Activated CD4-positive, alpha-beta memory T cell treated with anti-CD3 and anti-CD28 coated beads, Interleukin-2, amount 10 ng/mL, durations not matched to agents 7 days and 5 days (primary cell): Measurements from ENCODE around the gene GZF1. TPM values are rescaled to one million over a fixed set of nuclear protein-coding genes. Genes with fewer than 3 reads are reported as not detected.
A peak's percentile ranks its signal among the peaks of the same experiment; 100 is the strongest.

Experiments
- CTCF ChIA-PET: fragments of 350-600 bp; sonication (Branson Sonifier 250); formaldehyde crosslinking; loops from one replicate; lab custom pipeline; 2021; ENCODE audit warnings: antibody characterized with exemption, inconsistent platforms; lab: Charles Lee
- POLR2A ChIA-PET: fragments of 350-600 bp; sonication (Branson Sonifier 250); formaldehyde crosslinking; loops from one replicate; lab custom pipeline; 2021; ENCODE audit warnings: antibody characterized with exemption; lab: Charles Lee
- DNase-seq: peaks from one replicate; pipeline ENCODE4 v3.0.0-alpha.2; 2020
- H3K27ac Mint-ChIP-seq: one replicate; pipeline ENCODE4 v1.8.0; 2021; ENCODE audit warnings: mild to moderate bottlenecking, mixed read lengths
- H3K27me3 Mint-ChIP-seq: one replicate; pipeline ENCODE4 v1.8.0; 2021; ENCODE audit warnings: mixed read lengths
- H3K36me3 Mint-ChIP-seq: one replicate; pipeline ENCODE4 v1.8.0; 2021; ENCODE audit warnings: low read depth, mixed read lengths
- H3K4me1 Mint-ChIP-seq: one replicate; pipeline ENCODE4 v1.8.0; 2021; ENCODE audit warnings: mixed read lengths
- H3K4me3 Mint-ChIP-seq: one replicate; pipeline ENCODE4 v1.8.0; 2021; ENCODE audit warnings: mild to moderate bottlenecking, mixed read lengths
- H3K9me3 Mint-ChIP-seq: one replicate; pipeline ENCODE4 v1.8.0; 2021; ENCODE audit warnings: mixed read lengths
- total RNA-seq, 2 experiments: library from RNA; stranded (reverse); gene quantifications; one replicate each; pipeline ENCODE4 v1.2.3, GENCODE V29; 2021

Gene GZF1
- total RNA-seq, 2 experiments from 2014 or later, result 13.5 to 14.3 TPM

DNA sequence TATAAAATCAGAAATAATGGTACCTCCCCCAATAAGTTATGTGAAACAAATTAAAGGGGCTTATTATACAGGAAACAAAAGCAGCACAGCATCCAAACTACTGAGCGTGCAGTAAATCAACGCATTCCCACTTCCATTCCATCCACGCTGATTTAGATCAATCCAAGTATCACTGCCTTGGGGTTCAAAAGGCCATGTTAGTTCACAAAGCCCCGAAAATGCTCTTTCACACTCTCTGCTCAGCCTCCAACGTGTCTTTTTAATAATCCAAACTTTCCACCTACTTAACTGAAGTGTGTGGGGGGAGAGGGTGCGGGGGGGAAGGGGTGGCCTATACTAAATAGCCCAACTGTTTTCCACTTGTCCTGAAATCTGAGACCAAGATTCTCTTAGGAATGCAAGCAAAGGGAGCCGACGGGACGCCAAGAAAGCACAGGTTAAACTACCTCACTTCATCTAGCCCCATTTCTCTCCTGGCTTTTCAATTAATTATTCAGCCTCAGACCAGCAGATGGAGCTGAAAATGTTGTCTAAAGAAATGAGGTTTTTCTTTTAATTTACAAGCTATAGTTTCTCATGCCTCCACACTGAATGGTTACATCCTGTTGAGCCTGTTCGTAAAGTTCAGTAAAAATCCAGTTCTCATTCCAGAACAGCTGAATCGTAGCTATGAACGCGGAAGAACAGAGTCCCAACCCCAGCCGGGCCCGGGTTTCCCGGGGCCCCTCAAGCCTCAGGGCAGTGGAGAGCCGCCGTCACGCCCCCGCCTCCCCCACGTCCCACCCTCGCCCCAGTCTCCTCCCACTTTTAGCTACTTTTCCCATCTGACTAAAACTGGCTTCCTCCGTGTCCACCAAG is 12.4 kb upstream of the GZF1 start:
- ChIA-PET POLR2A (interaction anchor here (0.7 to 4.7 kb wide), 22 partner anchors 9 to 678 kb away, joined by 3 to 122 read pairs (median 4); partner anchors contain the start of genes GZF1 and NAPB), CTCF (interaction anchor here (0.8 to 3.3 kb wide), 21 partner anchors 9 to 1582 kb away, joined by 3 to 79 read pairs (median 6); partner anchors contain the start of genes CD93, GZF1 and NAPB)
- peak; percentile 77 for DNase-seq
- peak overlapping the region; percentile 86 for H3K4me3 Mint-ChIP-seq
- H3K4me1 Mint-ChIP-seq, result peaks cover 35% of the 10 kb centered on the region
- H3K27ac Mint-ChIP-seq, result peak overlapping the region; percentile 100
- no peaks in the 10 kb centered on the region for H3K27me3 Mint-ChIP-seq
- H3K36me3 Mint-ChIP-seq, result peaks cover 14% of the 10 kb centered on the region
- no peaks in the 10 kb centered on the region for H3K9me3 Mint-ChIP-seq

- DNase-seq, result peak; percentile 96
- CTCF ChIA-PET, result interaction anchor here (0.8 to 3.3 kb wide), 22 partner anchors 9 to 1581 kb away, joined by 3 to 79 read pairs (median 5); partner anchors contain the start of genes CD93, GZF1 and NAPB
- POLR2A ChIA-PET, result interaction anchor here (0.7 to 4.7 kb wide), 22 partner anchors 9 to 677 kb away, joined by 3 to 122 read pairs (median 4); partner anchors contain the start of genes GZF1 and NAPB
- H3K27me3 Mint-ChIP-seq, result no peaks in the 10 kb centered on the region
- no peaks in the 10 kb centered on the region for H3K9me3 Mint-ChIP-seq
- peaks cover 19% of the 10 kb centered on the region for H3K36me3 Mint-ChIP-seq
- H3K4me3 Mint-ChIP-seq, result peak within 1 kb of the TSS; percentile 86
- H3K4me1 Mint-ChIP-seq, result peaks cover 35% of the 10 kb centered on the region
- H3K27ac Mint-ChIP-seq, result peak within 1 kb of the TSS; percentile 100
These were observed 11.6 kb upstream of the GZF1 start, which contains the start of gene NXT1 for GRCh38 chr20:23350196-23350903. Gene NXT1, plus strand, starts transcription at chr20:23350791. Its CDS starts 3,251 bp downstream, at chr20:23354042.

DNA sequence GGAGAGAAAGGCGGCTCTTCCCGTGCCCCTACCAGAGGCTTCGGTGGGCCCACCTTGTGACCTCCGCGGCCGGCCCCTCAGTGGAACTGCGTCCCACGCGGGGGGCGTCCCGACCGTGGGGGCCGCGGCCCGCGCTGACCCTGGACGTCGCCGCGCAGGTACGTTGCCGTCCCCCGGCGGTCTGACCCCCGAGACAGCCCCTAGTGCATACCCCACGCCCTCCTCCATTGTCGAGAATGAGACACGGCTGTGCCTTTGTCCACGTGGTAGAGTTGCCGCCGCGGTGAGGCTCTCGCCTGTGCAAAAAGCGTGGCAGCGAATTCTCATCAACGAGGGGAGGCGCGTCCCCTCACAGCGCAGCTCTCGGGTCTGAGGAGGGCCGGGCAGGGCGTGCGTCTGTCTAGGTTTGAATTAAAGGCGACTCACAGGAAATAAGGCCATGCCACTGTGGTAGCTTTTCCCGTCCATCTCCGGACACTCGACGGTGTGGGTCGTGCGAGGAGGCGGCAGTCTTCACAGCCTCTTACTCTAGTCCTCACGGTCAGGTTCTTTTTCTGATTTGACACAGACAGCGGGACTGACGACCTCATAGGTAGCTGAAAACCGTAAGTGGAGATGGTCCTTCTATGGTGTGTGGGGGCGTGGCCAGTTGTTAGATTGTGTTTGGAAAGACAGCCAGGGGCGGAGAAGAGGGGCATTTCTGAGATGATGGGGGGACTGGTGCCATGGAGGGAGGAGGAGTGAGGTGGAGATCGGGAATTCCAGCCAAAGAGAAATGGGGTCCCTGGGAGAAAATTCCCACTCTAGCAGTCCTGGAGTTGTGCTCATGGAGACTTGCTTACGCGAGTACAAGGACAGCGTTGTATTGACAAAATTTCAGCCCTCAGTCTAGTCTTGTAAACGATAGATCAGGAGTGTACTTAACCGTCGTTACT is 10.8 kb upstream of the GZF1 start:
- ChIA-PET POLR2A (interaction anchor here (0.8 to 4.7 kb wide), 13 partner anchors 9 to 661 kb away, joined by 3 to 122 read pairs (median 5); partner anchors contain the start of genes GZF1 and NAPB), CTCF (interaction anchor here (0.9 to 3.3 kb wide), 7 partner anchors 9 to 256 kb away, joined by 3 to 79 read pairs (median 14); partner anchors contain the start of genes GZF1 and NAPB)
- H3K27me3 Mint-ChIP-seq, result no peaks in the 10 kb centered on the region
- H3K27ac Mint-ChIP-seq, result peak overlapping the region; percentile 85
- H3K4me3 Mint-ChIP-seq, result peak overlapping the region; percentile 86
- H3K4me1 Mint-ChIP-seq, result peaks cover 40% of the 10 kb centered on the region
- H3K9me3 Mint-ChIP-seq, result no peaks in the 10 kb centered on the region
- DNase-seq, result peak; percentile 68
- peaks cover 27% of the 10 kb centered on the region for H3K36me3 Mint-ChIP-seq

- H3K4me1 Mint-ChIP-seq, result peaks cover 49% of the 10 kb centered on the region
- peaks cover 31% of the 10 kb centered on the region for H3K36me3 Mint-ChIP-seq
These were observed 5.8 kb upstream of the GZF1 start for GRCh38 chr20:23356203-23356602.

GRCh38 chr20:23357767-23358562 is 4.0 kb upstream of the GZF1 start:
- Mint-ChIP-seq H3K27me3 (no peaks in the 10 kb centered on the region), H3K27ac (peak overlapping the region; percentile 94), H3K36me3 (peaks cover 29% of the 10 kb centered on the region), H3K4me1 (peaks cover 43% of the 10 kb centered on the region), H3K9me3 (no peaks in the 10 kb centered on the region), H3K4me3 (peak overlapping the region; percentile 93)
- CTCF ChIA-PET, result interaction anchor here (0.6 to 4.7 kb wide), 6 partner anchors 8 to 89 kb away, joined by 3 to 54 read pairs (median 6); partner anchors contain the start of genes NAPB and NXT1
- peak; percentile 100 for DNase-seq
- POLR2A ChIA-PET, result interaction anchor here (0.6 to 5.6 kb wide), 7 partner anchors 7 to 61 kb away, joined by 3 to 82 read pairs (median 4); partner anchors contain the start of genes NAPB and NXT1

More at GRCh38 chr20:23356203-23356602, 5.8 kb upstream of the GZF1 start:
- Mint-ChIP-seq H3K27me3 (no peaks in the 10 kb centered on the region), H3K9me3 (no peaks in the 10 kb centered on the region), H3K27ac (peak overlapping the region; percentile 44), H3K4me3 (no peak overlapping the region)
- ChIA-PET POLR2A (interaction anchor here (2.0 to 3.5 kb wide), 2 partner anchors 63 to 65 kb away, joined by 4 to 42 read pairs; partner anchors contain the start of gene NAPB), CTCF (interaction anchor here (3.6 kb wide), 1 partner anchor 65 kb away, joined by 27 read pairs; the partner anchor contains the start of gene NAPB)
- no peak for DNase-seq

GRCh38 chr20:23358563-23358906 is 3.4 kb upstream of the GZF1 start:
- ChIA-PET POLR2A (interaction anchor here (1.1 to 5.6 kb wide), 5 partner anchors 8 to 61 kb away, joined by 3 to 82 read pairs (median 7); partner anchors contain the start of genes NAPB and NXT1), CTCF (interaction anchor here (1.6 to 4.7 kb wide), 4 partner anchors 8 to 89 kb away, joined by 5 to 54 read pairs (median 17); partner anchors contain the start of genes NAPB and NXT1)
- no peaks in the 10 kb centered on the region for H3K9me3 Mint-ChIP-seq
- H3K36me3 Mint-ChIP-seq, result peaks cover 34% of the 10 kb centered on the region
- no peak for DNase-seq
- H3K27ac Mint-ChIP-seq, result peak overlapping the region; percentile 79
- H3K4me3 Mint-ChIP-seq, result peak overlapping the region; percentile 59
- H3K27me3 Mint-ChIP-seq, result no peaks in the 10 kb centered on the region
- H3K4me1 Mint-ChIP-seq, result peaks cover 47% of the 10 kb centered on the region

GRCh38 chr20:23358923-23359593 is 2.9 kb upstream of the GZF1 start:
- no peak overlapping the region for H3K27ac Mint-ChIP-seq
- no peaks in the 10 kb centered on the region for H3K27me3 Mint-ChIP-seq
- ChIA-PET POLR2A (interaction anchor here (1.1 to 5.6 kb wide), 4 partner anchors 9 to 60 kb away, joined by 3 to 82 read pairs (median 23); partner anchors contain the start of genes NAPB and NXT1), CTCF (interaction anchor here (1.6 to 4.7 kb wide), 3 partner anchors 9 to 62 kb away, joined by 7 to 54 read pairs (median 27); partner anchors contain the start of genes NAPB and NXT1)
- H3K4me1 Mint-ChIP-seq, result peaks cover 50% of the 10 kb centered on the region
- DNase-seq, result no peak
- no peak overlapping the region for H3K4me3 Mint-ChIP-seq
- no peaks in the 10 kb centered on the region for H3K9me3 Mint-ChIP-seq
- peaks cover 30% of the 10 kb centered on the region for H3K36me3 Mint-ChIP-seq

- no peak for DNase-seq
- ChIA-PET CTCF (interaction anchor here (4.7 kb wide), 1 partner anchor 10 kb away, joined by 54 read pairs; the partner anchor contains the start of gene NXT1), POLR2A (interaction anchor here (1.2 to 5.6 kb wide), 6 partner anchors 8 to 62 kb away, joined by 3 to 82 read pairs (median 6); partner anchors contain the start of genes NAPB and NXT1)
- peak overlapping the region; percentile 86 for H3K27ac Mint-ChIP-seq
- H3K9me3 Mint-ChIP-seq, result no peaks in the 10 kb centered on the region
- peaks cover 34% of the 10 kb centered on the region for H3K36me3 Mint-ChIP-seq
- H3K4me1 Mint-ChIP-seq, result peaks cover 61% of the 10 kb centered on the region
- peak overlapping the region; percentile 79 for H3K4me3 Mint-ChIP-seq
- H3K27me3 Mint-ChIP-seq, result no peaks in the 10 kb centered on the region
These were observed 1.5 kb upstream of the GZF1 start for GRCh38 chr20:23360531-23360930.

DNA sequence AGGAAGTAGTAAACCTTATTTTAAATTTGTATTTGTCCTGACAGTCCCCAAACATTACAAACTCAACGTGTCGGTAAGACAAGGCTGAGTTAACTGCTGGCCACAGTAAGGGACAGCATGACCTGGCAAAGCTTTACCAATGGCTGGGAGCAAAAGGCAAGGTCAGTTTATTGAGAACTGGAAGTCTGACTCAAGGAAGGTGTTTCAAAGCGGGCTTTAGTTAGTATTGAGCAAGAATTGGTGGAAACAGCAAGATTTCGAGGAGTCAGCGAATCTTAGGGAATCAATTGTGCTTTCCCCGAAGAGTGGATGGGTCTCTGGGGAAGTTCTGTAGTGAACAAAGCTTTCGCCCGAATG is 885 bp upstream of the GZF1 start:
- peaks cover 31% of the 10 kb centered on the region for H3K36me3 Mint-ChIP-seq
- no peak for DNase-seq
- H3K27ac Mint-ChIP-seq, result peak overlapping the region; percentile 86
- CTCF ChIA-PET, result interaction anchor here (1.0 to 4.7 kb wide), 2 partner anchors 11 to 61 kb away, joined by 5 to 54 read pairs; partner anchors contain the start of genes NAPB and NXT1
- POLR2A ChIA-PET, result interaction anchor here (1.0 to 5.6 kb wide), 7 partner anchors 9 to 218 kb away, joined by 3 to 82 read pairs (median 5); partner anchors contain the start of genes NAPB and NXT1
- no peaks in the 10 kb centered on the region for H3K27me3 Mint-ChIP-seq
- H3K9me3 Mint-ChIP-seq, result no peaks in the 10 kb centered on the region
- H3K4me3 Mint-ChIP-seq, result peak overlapping the region; percentile 79
- peaks cover 61% of the 10 kb centered on the region for H3K4me1 Mint-ChIP-seq
